Measurements from ENCODE around the gene HACD2. TPM values are rescaled to one million over a fixed set of nuclear protein-coding genes. Genes with fewer than 3 reads are reported as not detected.

The HACD2 gene
- total RNA-seq, 1 experiment from 2014 or later, result 27.4 TPM

DNA sequence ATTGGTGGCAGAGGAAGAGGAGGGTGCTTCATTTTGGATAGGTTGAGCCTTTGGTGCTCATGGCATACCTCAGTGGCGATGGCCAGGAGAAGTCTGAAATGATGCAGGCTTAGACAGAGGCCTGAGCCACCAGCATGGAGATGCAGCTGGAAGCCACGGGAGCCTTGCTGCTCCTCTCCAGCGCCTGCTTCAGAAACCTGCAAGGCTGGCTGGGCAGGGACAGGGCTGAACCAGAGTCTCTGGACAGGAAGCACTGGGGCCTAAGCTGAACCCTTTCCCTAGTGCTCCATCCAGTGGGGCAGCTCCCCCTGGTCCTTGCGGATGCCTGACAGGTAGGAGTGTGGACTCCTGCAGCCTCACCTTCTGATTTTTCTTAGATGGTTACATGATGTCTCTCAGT lies 99.3 kb downstream of the HACD2 start:
- Histone ChIP-seq H2BK120ac (ENCODE audit: low read depth, low read length, poor library complexity, severe bottlenecking) (no peak overlapping the region), H2BK20ac (ENCODE audit: low read depth, low read length, poor library complexity, severe bottlenecking) (no peak overlapping the region), H2BK15ac (ENCODE audit: low read depth, low read length) (no peak overlapping the region), H2AFZ (ENCODE audit: low read length) (no peak overlapping the region), H2AK5ac (ENCODE audit: insufficient read length, low read length) (no peak overlapping the region), H3K27ac (ENCODE audit: insufficient read length, low read depth, low read length) (no peak overlapping the region), H3K27me3 (ENCODE audit: insufficient read depth, low read length) (no peaks in the 10 kb centered on the region), H3K56ac (ENCODE audit: insufficient read length, low read depth, low read length) (no peak overlapping the region), H4K20me1 (ENCODE audit: control insufficient read depth, insufficient read depth, insufficient read length) (no peaks in the 10 kb centered on the region), H3K14ac (ENCODE audit: insufficient read depth, low read length) (no peak overlapping the region), H3K79me1 (ENCODE audit: insufficient read depth, low read depth, low read length, poor library complexity, severe bottlenecking) (no peaks in the 10 kb centered on the region), H3K79me2 (ENCODE audit: insufficient read depth, low read length) (no peaks in the 10 kb centered on the region), H3K9ac (ENCODE audit: extremely low read depth, insufficient read length, low read length) (no peak overlapping the region), H3K4me1 (ENCODE audit: insufficient read depth, low read length) (no peaks in the 10 kb centered on the region), H3K18ac (ENCODE audit: insufficient read length, low read depth, low read length) (no peak overlapping the region), H3K4ac (ENCODE audit: low read depth, low read length) (no peak overlapping the region), H3T11ph (ENCODE audit: low read length) (no peak overlapping the region), H3K4me2 (ENCODE audit: insufficient read depth, insufficient read length, low read length) (no peak overlapping the region), H2BK5ac (ENCODE audit: insufficient read length, low read length) (no peak overlapping the region), H3K23ac (ENCODE audit: insufficient read length, low read depth, low read length) (no peak overlapping the region), H4K91ac (ENCODE audit: insufficient read length, low read depth, low read length) (no peak overlapping the region), H4K8ac (replicated peaks; ENCODE audit: insufficient read length, low read depth, low read length) (no peak overlapping the region), H4K5ac (ENCODE audit: insufficient read length, low read depth, low read length) (no peak overlapping the region), H3K23me2 (ENCODE audit: insufficient read length, low read depth, low read length, poor library complexity, severe bottlenecking) (no peaks in the 10 kb centered on the region), H2BK12ac (ENCODE audit: insufficient read length, low read depth, low read length) (no peak overlapping the region), H3K9me3 (ENCODE audit: control insufficient read depth, low read depth, low read length) (no peaks in the 10 kb centered on the region)
- Mint-ChIP-seq H3K9me3 (no peaks in the 10 kb centered on the region; a peak in 1 of 5 replicates), H3K36me3 (ENCODE audit: insufficient read depth in 1 of 3, low read depth in 3 of 3) (peaks cover 0 to 3% (median 0%) of the 10 kb centered on the region in 3 experiments; a peak in 1 of 7 replicates), H3K4me3 (no peak overlapping the region), H3K27me3 (ENCODE audit: low read depth) (peaks cover 3% of the 10 kb centered on the region; the same call in 1 of the 2 replicates), H3K4me1 (peaks cover 0 to 2% of the 10 kb centered on the region in 2 experiments; a peak in 1 of 4 replicates), H3K27ac (peak overlapping the region in 1 of 3 experiments; percentile 65; a peak in 1 of 7 replicates)
- no CpG with 5 or more reads among the region's 4 CpGs for WGBS (ENCODE audit: extremely low coverage, insufficient read length, low lambda C conversion rate)
- TF ChIP-seq, protein P1, sequence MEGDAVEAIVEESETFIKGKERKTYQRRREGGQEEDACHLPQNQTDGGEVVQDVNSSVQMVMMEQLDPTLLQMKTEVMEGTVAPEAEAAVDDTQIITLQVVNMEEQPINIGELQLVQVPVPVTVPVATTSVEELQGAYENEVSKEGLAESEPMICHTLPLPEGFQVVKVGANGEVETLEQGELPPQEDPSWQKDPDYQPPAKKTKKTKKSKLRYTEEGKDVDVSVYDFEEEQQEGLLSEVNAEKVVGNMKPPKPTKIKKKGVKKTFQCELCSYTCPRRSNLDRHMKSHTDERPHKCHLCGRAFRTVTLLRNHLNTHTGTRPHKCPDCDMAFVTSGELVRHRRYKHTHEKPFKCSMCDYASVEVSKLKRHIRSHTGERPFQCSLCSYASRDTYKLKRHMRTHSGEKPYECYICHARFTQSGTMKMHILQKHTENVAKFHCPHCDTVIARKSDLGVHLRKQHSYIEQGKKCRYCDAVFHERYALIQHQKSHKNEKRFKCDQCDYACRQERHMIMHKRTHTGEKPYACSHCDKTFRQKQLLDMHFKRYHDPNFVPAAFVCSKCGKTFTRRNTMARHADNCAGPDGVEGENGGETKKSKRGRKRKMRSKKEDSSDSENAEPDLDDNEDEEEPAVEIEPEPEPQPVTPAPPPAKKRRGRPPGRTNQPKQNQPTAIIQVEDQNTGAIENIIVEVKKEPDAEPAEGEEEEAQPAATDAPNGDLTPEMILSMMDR (conservative IDR thresholded peaks at IDR 0.05), result no peak
- DNase-seq, result no peak

Data from H9 (cell line).